K562 (cell line): ENCODE results near the gene SOX6. TPM values are rescaled to one million over a fixed set of nuclear protein-coding genes. Genes with fewer than 3 reads are reported as not detected.
A peak's percentile ranks its signal among the peaks of the same experiment; 100 is the strongest.

ENCODE experiments used
- BCL6 ChIP-seq: fragments of 250-450 bp; sonication (Bioruptor Pico); IDR thresholded peaks from 2 replicates; pipeline ENCODE4 v1.4.0; 2020
- BRD9 ChIP-seq: fragments of 450-650 bp; IDR thresholded peaks from 2 replicates; pipeline ENCODE4 v1.6.1; 2018; ENCODE audit warnings: low read depth; ENCODE audit not compliant: partially characterized antibody
- CREBBP ChIP-seq: IDR thresholded peaks from one replicate; pipeline ENCODE4 v1.6.1; 2012; ENCODE audit warnings: low read depth, mild to moderate bottlenecking, control low read depth, inconsistent platforms, low read length
- ESRRA ChIP-seq: fragments of 450-650 bp; IDR thresholded peaks from 2 replicates; pipeline ENCODE4 v1.6.1; 2014; ENCODE audit warnings: low read depth, mild to moderate bottlenecking, moderate library complexity, borderline replicate concordance
- FOXK2 ChIP-seq, 2 experiments: fragments of 450-650 bp; IDR thresholded peaks in 1 of 2; conservative IDR thresholded peaks in 1 of 2; 2 replicates each; pipeline ENCODE4 v1.6.1; 2016; ENCODE audit warnings: low read depth in 2 of 2, mild to moderate bottlenecking in 1 of 2
- FOXM1 ChIP-seq, 2 experiments: fragments of 450-650 bp in 1 of 2; sonication (generic) in 1 of 2; formaldehyde crosslinking in 1 of 2; IDR thresholded peaks; 2 replicates each; pipeline versions ENCODE4 v1.6.1 to v1.9.0; 2017 to 2022; ENCODE audit warnings: low read depth in 2 of 2, mild to moderate bottlenecking in 2 of 2, missing genetic modification reagents in 1 of 2, moderate library complexity in 1 of 2
- HDAC1 ChIP-seq, 2 experiments: fragments of 450-650 bp; IDR thresholded peaks; 2 replicates each; pipeline ENCODE4 v1.6.1; 2016 to 2017; ENCODE audit warnings: inconsistent platforms in 1 of 2, mild to moderate bottlenecking in 1 of 2, moderate library complexity in 1 of 2
- LARP7 ChIP-seq: fragments of 450-650 bp; IDR thresholded peaks from 2 replicates; pipeline ENCODE4 v1.6.1; 2016
- NCOA1 ChIP-seq: fragments of 450-650 bp; IDR thresholded peaks from 2 replicates; pipeline ENCODE4 v1.6.1; 2016; ENCODE audit warnings: low read depth
- NR1H2 ChIP-seq: sonication (generic); formaldehyde crosslinking; IDR thresholded peaks from 2 replicates; pipeline ENCODE4 v1.4.0; 2020; ENCODE audit warnings: mild to moderate bottlenecking, missing genetic modification reagents
- RFX7 ChIP-seq: fragments of 250-450 bp; sonication (Bioruptor Pico); IDR thresholded peaks from 2 replicates; pipeline ENCODE4 v1.5.1; 2021; ENCODE audit warnings: mild to moderate bottlenecking
- SIN3A ChIP-seq, 2 experiments: fragments of 150-350 bp in 1 of 2; IDR thresholded peaks; 2 replicates each; pipeline ENCODE4 v1.6.1; 2011 to 2016; ENCODE audit warnings: borderline replicate concordance in 2 of 2, low read depth in 2 of 2, low read length in 2 of 2, mild to moderate bottlenecking in 2 of 2, moderate library complexity in 2 of 2; ENCODE audit not compliant: control insufficient read depth in 1 of 2
- SMARCA4 ChIP-seq: fragments of 450-650 bp; IDR thresholded peaks from 2 replicates; pipeline ENCODE4 v1.6.1; 2016
- TEAD4 ChIP-seq, 2 experiments: sonication (generic) in 1 of 2; formaldehyde crosslinking in 1 of 2; IDR thresholded peaks; 2 replicates each; pipeline versions ENCODE4 v1.6.1 to v1.8.0; 2012 to 2022; ENCODE audit warnings: borderline replicate concordance in 1 of 2, inconsistent platforms in 1 of 2, low read length in 1 of 2, mild to moderate bottlenecking in 1 of 2, missing genetic modification reagents in 1 of 2
- ZBTB11 ChIP-seq, 3 experiments: fragments of 200-800 bp in 1 of 3; fragments of 250-450 bp in 1 of 3; fragments of 450-650 bp in 1 of 3; sonication (Bioruptor Pico) in 1 of 3; sonication (Bioruptor generic) in 1 of 3; formaldehyde crosslinking in 1 of 3; IDR thresholded peaks; 2 replicates each; pipeline versions ENCODE4 v1.6.1 to v1.8.0; 2016 to 2022; ENCODE audit warnings: mild to moderate bottlenecking in 2 of 3, missing genetic modification characterization in 2 of 3, missing compliant biosample characterization in 1 of 3, moderate library complexity in 1 of 3
- ZFX ChIP-seq: sonication (generic); formaldehyde crosslinking; IDR thresholded peaks from 2 replicates; pipeline ENCODE4 v1.8.0; 2022; ENCODE audit warnings: mild to moderate bottlenecking, missing genetic modification reagents, moderate library complexity
- ZNF146 ChIP-seq: IDR thresholded peaks from one replicate; pipeline ENCODE4 v1.6.1; 2018; ENCODE audit warnings: missing compliant biosample characterization; ENCODE audit not compliant: unreplicated experiment
- ZNF165 ChIP-seq: fragments of 250-450 bp; sonication (Bioruptor Pico); IDR thresholded peaks from 2 replicates; pipeline ENCODE4 v1.4.0; 2020; ENCODE audit warnings: borderline replicate concordance
- ZNF311 ChIP-seq: fragments of 250-450 bp; sonication (Bioruptor Pico); IDR thresholded peaks from 2 replicates; pipeline ENCODE4 v1.4.0; 2020; ENCODE audit warnings: mild to moderate bottlenecking, moderate library complexity
- ZNF589 ChIP-seq: fragments of 200-800 bp; sonication (Bioruptor generic); IDR thresholded peaks from 2 replicates; pipeline ENCODE4 v1.6.1; 2016; ENCODE audit warnings: low read depth, missing genetic modification characterization, missing compliant biosample characterization
- polyA plus RNA-seq, 8 experiments: library from polyadenylated mRNA; depleted of rRNA in 4 of 8; stranded (reverse) in 5 of 8; unstranded in 3 of 8; fragments of >200 nt; fragmentation: Nextera tagmentation in 2 of 8; fragmentation: Illumina TruSeq in 1 of 8; extraction: Ambion mirVana in 2 of 8; extraction: Trizol in 1 of 8; gene quantifications; 2 replicates each; pipeline versions ENCODE4 v1.2.1 to v1.2.3, GENCODE V29; 2011 to 2014; ENCODE audit warnings: inconsistent platforms in 1 of 8, missing spikeins in 1 of 8
- total RNA-seq, 7 experiments: library from RNA; depleted of rRNA in 6 of 7; stranded (reverse); fragments of >200 nt in 6 of 7; fragmentation: Illumina TruSeq in 2 of 7; extraction: Trizol in 2 of 7; gene quantifications; 2 replicates each; pipeline versions ENCODE4 v1.2.1 to v1.2.3, GENCODE V29; 2011 to 2021; ENCODE audit warnings: low replicate concordance in 1 of 7
- TF ChIP-seq, protein P1 (sequence below): fragments of 450-650 bp; IDR thresholded peaks from 2 replicates; pipeline ENCODE4 v1.6.1; 2017; ENCODE audit warnings: antibody characterized with exemption

The SOX6 gene
- total and polyA plus RNA-seq, 9 of the 15 experiments (the other 6 are each of a cell fraction or from before 2014, with no cell fraction given) = 0.89 to 8.7 (median 5.7) TPM

DNA sequence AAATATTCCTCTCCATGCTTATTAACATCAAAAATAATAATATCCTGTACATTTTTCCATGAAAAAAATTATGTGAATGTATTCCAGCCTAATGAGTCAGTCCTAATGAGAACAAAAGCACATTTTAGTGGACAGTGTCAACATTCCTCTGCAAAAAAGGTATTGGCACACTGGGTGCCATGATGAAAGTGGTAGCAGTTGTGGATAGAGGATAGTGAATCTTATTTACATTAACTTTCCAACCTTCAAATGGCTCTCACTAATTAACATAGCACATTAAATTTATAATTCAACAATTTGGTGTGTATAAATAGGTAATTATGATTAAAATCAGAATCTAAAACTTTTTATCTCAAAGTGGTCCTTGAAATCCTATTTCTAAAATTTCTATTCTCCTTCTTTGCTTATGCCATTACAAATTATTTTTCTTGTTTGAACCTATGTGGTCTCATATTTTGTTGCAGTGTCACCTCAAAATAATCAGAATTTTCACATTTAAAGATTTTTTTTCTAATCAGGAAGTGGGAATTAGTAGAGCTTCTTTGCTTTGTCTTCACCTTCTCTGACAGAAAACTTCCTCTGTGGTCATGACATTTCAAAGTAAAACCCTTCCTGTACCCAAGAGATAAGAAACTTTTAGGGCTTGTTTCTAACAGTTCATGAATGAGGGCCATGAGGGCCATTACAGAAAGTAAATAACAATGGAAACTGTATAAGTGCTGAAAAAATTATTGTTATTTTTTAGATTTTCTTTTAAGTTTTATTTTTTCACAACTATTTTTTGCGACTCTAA is 18.7 kb downstream of the SOX6 start (continued):
- TF ChIP-seq ZBTB11 (CRISPR knock-in tag; IDR thresholded peaks at IDR 0.05) = no peak
- TF ChIP-seq CREBBP = no peak
- TF ChIP-seq ZNF165 (CRISPR knock-in tag) = no peak
- no peak for TF ChIP-seq ZNF146 (CRISPR knock-in tag)
- TF ChIP-seq ZNF311 (CRISPR knock-in tag) = no peak
- TF ChIP-seq ESRRA = no peak; the same call in 1 of the 2 replicates
- no peak; the same call in 1 of the 2 replicates for TF ChIP-seq ZNF589 (CRISPR knock-in tag)
- peak; percentile 97 for TF ChIP-seq TEAD4 (IDR thresholded peaks at IDR 0.05; ENCODE audit: low read length)
- no peak for TF ChIP-seq TEAD4 (CRISPR knock-in tag; IDR thresholded peaks at IDR 0.05; ENCODE audit: borderline replicate concordance)
- TF ChIP-seq BRD9 = peak; percentile 77
- TF ChIP-seq BCL6 = no peak
- peak; percentile 58; the same call in 1 of the 2 replicates for TF ChIP-seq NCOA1
- no peak for TF ChIP-seq NR1H2 (CRISPR knock-in tag)
- no peak for TF ChIP-seq RFX7 (CRISPR knock-in tag)
- TF ChIP-seq HDAC1 (IDR thresholded peaks at IDR 0.05) = peak in 1 of 2 experiments; percentile 90; a peak in 3 of 4 replicates
- peak; percentile 97 for TF ChIP-seq SMARCA4
- no peak for TF ChIP-seq SIN3A (IDR thresholded peaks at IDR 0.05; ENCODE audit: borderline replicate concordance in 2 of 2, control insufficient read depth in 1 of 2, low read depth in 2 of 2, low read length in 2 of 2)
- TF ChIP-seq, protein P1, sequence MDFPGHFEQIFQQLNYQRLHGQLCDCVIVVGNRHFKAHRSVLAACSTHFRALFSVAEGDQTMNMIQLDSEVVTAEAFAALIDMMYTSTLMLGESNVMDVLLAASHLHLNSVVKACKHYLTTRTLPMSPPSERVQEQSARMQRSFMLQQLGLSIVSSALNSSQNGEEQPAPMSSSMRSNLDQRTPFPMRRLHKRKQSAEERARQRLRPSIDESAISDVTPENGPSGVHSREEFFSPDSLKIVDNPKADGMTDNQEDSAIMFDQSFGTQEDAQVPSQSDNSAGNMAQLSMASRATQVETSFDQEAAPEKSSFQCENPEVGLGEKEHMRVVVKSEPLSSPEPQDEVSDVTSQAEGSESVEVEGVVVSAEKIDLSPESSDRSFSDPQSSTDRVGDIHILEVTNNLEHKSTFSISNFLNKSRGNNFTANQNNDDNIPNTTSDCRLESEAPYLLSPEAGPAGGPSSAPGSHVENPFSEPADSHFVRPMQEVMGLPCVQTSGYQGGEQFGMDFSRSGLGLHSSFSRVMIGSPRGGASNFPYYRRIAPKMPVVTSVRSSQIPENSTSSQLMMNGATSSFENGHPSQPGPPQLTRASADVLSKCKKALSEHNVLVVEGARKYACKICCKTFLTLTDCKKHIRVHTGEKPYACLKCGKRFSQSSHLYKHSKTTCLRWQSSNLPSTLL = no peak
- TF ChIP-seq FOXM1 (IDR thresholded peaks at IDR 0.05; ENCODE audit: low read depth) = peak; percentile 89
- no peak for TF ChIP-seq FOXM1 (CRISPR knock-in tag; IDR thresholded peaks at IDR 0.05; ENCODE audit: low read depth)
- TF ChIP-seq LARP7 = no peak
- TF ChIP-seq FOXK2 (conservative IDR thresholded peaks at IDR 0.05 in 1 of 2, IDR thresholded peaks at IDR 0.05 in 1 of 2; ENCODE audit: low read depth in 2 of 2) = peak; percentile 96 to 98
- TF ChIP-seq ZFX = no peak
